Measurements from ENCODE around the gene PDE10A.
"Not testable (repeated sequence)": the region's sequence is repeated elsewhere in the genome, so short reads cannot be mapped to it uniquely, and the experiment has no call there.

PDE10A gene

GRCh38 chr6:165618891-165619290 is 44.1 kb downstream of the PDE10A start:
- DNase-seq: not testable (repeated sequence)

GRCh38 chr6:165618241-165618640 is 44.8 kb downstream of the PDE10A start:
- no peak for DNase-seq

GRCh38 chr6:165617528-165617927 is 45.5 kb downstream of the PDE10A start:
- no peak for DNase-seq

GRCh38 chr6:165616116-165616515 is 46.9 kb downstream of the PDE10A start:
- no peak for DNase-seq

- no peak for DNase-seq
Observed at GRCh38 chr6:165615636-165616035, 47.4 kb downstream of the PDE10A start.

DNA sequence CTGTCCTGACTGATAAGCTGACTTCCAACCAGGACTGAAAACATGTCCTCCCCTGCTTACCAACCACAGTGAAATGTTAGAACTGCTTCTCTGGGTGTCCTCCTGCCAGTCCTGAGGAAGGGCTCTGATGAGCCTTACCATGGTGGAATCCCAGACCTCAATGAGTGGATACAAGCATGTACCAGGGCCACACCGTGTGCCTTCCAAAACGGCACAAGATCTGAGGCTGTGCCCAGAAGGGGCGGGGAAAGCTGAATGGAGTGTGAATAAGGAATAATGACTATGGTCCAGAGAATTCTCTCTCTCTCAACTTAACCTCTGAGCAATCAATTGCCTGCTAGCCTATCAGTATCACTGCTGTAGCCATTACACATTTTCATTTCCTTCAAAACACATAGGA is 51.7 kb downstream of the PDE10A start:
- no peak for DNase-seq

GRCh38 chr6:165608577-165608976 is 54.5 kb downstream of the PDE10A start:
- DNase-seq: not testable (repeated sequence)

DNA sequence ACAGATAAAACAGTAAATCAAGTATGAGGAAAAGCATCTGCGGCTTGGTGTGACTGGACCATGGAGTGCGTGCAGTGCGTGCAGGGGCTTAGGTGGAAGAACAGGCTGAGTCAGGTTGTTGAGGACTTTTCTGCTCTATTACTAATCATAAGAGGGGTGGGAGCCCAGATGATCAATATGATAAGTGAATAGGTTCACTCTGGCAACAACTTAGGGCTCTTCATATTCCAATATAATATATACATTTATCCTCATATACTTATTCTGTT is 56.4 kb downstream of the PDE10A start:
- no peak for DNase-seq

- DNase-seq: no peak
Observed at GRCh38 chr6:165605901-165606739, 56.9 kb downstream of the PDE10A start.

GRCh38 chr6:165605182-165605875 is 57.7 kb downstream of the PDE10A start:
- no peak for DNase-seq

GRCh38 chr6:165602291-165602690 is 60.8 kb downstream of the PDE10A start:
- DNase-seq: no peak

DNA sequence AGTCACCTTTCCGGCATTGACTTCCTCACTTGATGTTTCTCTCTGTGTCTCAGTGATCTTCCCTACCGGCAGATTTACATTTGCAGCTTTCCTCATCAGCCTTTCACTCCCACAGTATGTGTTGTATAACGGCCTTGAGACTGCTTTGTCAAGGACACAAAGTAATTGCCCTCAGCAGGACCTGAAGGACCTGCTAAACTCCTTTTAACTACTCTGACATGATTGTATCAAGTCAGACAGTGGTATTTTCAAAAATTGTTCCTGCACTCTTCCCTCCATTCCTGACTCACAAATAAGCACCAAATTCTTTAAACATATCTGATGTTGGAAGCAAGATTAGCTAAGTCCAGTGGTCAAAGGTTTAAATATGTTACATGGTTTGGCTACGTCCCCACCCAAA is 62.4 kb downstream of the PDE10A start:
- no peak for DNase-seq

GRCh38 chr6:165599596-165600487 is 63.2 kb downstream of the PDE10A start:
- no peak for DNase-seq

DNA sequence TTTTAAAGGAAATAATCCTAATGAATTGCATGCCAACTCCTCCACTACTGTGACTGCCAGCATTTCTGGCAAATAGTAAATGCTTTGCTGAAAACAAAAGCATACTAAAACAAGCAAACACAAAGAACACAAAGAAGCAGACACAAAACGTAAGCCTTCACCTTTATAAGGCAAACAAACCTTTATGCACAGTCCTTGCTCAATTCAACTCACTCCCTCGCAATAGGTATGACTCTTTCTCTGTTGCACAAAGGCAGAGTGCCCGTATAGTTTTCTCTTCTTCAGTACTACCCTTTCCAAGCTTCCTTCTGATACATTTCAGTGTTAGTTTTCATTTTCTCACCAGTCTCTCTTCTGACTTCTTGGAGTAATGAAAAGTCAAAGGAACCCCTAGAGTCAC is 63.9 kb downstream of the PDE10A start:
- no peak for DNase-seq

DNA sequence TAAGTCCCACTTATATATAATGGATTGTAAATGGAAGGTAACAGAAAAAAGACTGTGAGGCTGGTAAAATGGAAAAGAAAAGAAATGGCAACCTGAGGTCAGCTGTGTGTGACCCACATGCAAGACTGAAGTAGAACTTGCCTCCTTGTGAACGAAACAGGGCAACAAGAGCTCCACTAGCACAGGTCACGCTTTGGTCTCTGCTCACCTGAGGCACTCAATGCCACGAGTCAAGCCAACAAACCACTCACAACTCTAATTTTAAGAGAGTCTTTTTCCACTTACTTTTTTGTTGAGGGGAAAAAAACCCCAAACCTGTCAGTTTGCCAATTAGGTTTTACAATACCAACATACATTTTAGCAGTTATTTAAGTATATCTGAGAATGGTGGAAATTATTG is 65.2 kb downstream of the PDE10A start:
- DNase-seq: no peak

DNA sequence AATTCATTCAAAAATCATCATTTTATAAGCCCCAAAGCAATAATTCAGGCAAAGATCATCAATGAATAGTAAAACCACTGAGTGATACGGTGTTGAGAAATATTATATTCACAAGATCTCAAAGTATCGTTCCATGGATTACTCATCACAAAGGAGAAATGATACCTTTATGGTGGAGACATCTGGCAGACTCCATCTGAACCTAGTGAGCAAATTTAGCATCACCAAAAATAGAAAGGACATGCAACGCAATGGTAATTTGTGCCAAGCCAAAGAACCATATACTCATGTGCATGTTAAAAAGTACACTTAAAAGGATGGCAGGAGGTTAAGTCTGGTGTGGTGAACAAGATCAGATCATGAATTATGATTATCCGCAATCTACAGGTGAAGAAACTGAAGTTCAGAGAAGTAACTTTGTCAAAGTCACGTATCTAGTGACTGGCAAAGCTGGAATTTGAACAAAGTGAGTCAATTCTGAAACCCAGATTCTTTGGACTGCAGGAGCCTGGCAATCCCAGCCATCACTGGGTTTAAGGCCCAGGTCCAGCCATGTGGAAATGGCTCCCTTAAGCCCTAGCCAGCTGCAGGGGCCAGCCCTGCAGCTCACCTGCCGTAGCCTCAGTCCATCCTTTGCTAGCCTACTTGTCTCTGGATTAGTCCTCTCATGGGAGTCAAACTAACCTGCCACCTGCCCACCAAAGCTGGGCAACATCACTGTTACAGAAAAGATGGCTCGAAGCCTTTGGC is 68.3 kb downstream of the PDE10A start:
- DNase-seq: no peak

DNA sequence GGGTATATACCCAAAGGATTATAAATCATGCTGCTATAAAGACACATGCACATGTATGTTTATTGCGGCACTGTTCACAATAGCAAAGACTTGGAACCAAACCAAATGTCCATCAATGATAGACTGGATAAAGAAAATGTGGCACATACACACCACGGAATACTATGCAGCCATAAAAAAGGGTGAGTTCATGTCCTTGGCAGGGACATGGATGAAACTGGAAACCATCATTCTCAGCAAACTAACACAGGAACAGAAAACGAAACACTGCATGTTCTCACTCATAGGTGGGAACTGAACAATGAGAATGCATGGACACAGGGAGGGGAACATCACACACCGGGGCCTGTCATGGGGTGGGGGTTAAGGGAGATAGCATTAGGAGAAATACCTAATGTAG is 70.1 kb downstream of the PDE10A start:
- not testable (repeated sequence) for DNase-seq

DNA sequence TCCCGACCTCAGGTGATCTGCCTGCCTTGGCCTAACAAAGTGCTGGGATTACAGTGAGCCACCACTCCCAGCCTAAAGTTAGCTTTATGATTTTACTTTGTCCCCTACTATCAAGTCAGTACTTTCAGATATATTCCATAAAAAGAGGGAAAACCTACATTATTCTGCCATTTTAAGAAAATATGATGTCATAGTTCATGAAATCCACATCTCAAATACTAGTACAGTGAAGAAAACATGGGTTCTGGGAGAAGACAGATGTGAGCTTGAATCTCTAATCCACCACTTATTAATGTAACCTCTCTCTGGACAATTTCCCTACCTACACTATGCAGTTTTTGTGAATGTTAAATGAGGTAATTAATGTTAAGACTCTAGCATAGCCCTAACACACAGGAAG is 74.5 kb downstream of the PDE10A start:
- no peak for DNase-seq

- DNase-seq: no peak
Observed at GRCh38 chr6:165587206-165587605, 75.8 kb downstream of the PDE10A start.

DNA sequence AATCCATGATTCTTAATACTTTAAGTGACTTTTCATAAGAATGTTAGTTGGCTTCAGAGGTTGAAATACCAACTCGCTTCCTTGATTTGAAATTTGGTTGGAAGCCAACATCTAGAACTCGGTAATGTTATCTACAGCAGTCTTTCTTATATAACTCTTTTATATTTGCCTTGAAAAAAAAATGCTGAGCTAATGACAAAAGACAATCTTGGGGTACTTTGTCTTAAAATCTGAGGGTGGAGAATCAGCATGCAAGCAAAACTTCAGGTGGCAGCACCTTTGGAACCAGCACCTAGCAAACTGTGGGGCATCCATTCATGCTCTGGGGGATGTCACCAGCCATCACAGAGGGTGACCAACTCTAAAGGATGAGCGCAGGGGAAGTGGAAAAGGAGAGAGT is 76.3 kb downstream of the PDE10A start:
- no peak for DNase-seq

- no peak for DNase-seq
Observed at GRCh38 chr6:165585060-165585459, 78.0 kb downstream of the PDE10A start.

GRCh38 chr6:165584541-165584940 is 78.5 kb downstream of the PDE10A start:
- DNase-seq: no peak

DNA sequence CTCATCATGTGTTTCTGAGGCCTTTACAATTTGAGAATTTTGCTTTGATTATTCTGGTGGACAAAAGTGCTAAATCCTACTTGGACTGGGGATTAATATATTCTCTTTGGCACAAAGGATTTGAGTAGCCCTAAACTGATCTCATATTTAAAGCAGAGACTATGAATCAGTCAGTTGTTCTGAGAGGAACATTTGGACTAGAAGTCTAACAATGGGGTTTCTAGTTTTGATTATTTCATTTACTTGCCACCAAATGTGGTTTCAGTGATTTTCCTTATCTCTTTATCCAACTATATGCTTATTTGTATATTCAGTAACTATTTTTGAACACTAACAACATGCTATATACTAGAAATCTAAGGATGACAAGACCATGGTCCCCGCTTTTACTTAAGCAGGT is 81.4 kb downstream of the PDE10A start:
- no peak for DNase-seq

Measured in NCI-H1694 (cell line).